ENCODE results near the gene IL11.

GRCh38 chr19:55365964-55366363 lies 4.3 kb downstream of the IL11 start:
- TF ChIP-seq, protein P1, sequence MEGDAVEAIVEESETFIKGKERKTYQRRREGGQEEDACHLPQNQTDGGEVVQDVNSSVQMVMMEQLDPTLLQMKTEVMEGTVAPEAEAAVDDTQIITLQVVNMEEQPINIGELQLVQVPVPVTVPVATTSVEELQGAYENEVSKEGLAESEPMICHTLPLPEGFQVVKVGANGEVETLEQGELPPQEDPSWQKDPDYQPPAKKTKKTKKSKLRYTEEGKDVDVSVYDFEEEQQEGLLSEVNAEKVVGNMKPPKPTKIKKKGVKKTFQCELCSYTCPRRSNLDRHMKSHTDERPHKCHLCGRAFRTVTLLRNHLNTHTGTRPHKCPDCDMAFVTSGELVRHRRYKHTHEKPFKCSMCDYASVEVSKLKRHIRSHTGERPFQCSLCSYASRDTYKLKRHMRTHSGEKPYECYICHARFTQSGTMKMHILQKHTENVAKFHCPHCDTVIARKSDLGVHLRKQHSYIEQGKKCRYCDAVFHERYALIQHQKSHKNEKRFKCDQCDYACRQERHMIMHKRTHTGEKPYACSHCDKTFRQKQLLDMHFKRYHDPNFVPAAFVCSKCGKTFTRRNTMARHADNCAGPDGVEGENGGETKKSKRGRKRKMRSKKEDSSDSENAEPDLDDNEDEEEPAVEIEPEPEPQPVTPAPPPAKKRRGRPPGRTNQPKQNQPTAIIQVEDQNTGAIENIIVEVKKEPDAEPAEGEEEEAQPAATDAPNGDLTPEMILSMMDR (IDR thresholded peaks at IDR 0.05), result no peak
- TF ChIP-seq POLR2A (IDR thresholded peaks at IDR 0.05), result no peak

Measured in Peyer's patch (tissue), 4 donors.